Coronary artery (tissue), 2 donors: ENCODE results near the gene CTDSP2.
A peak's percentile ranks its signal among the peaks of the same experiment; 100 is the strongest.
"Not testable (repeated sequence)": the region's sequence is repeated elsewhere in the genome, so short reads cannot be mapped to it uniquely, and the experiment has no call there.

Experiments
- DNase-seq: peaks from one replicate; pipeline ENCODE4 v3.0.0-alpha.2; 2017; ENCODE audit warnings: low spot score
- H3K27ac ChIP-seq, 2 donors: fragments of 200-600 bp; sonication (generic); one replicate each; pipeline ENCODE4 v1.5.1; 2016 to 2019
- H3K4me3 ChIP-seq: fragments of 200-600 bp; sonication (generic); 2 replicates; pipeline ENCODE4 v1.5.1; 2016; ENCODE audit warnings: mild to moderate bottlenecking, moderate library complexity
- CTCF ChIP-seq: fragments of 200-600 bp; sonication (generic); IDR thresholded peaks from one replicate; pipeline ENCODE4 v1.5.1; 2019; ENCODE audit warnings: antibody characterized with exemption

The CTDSP2 gene

DNA sequence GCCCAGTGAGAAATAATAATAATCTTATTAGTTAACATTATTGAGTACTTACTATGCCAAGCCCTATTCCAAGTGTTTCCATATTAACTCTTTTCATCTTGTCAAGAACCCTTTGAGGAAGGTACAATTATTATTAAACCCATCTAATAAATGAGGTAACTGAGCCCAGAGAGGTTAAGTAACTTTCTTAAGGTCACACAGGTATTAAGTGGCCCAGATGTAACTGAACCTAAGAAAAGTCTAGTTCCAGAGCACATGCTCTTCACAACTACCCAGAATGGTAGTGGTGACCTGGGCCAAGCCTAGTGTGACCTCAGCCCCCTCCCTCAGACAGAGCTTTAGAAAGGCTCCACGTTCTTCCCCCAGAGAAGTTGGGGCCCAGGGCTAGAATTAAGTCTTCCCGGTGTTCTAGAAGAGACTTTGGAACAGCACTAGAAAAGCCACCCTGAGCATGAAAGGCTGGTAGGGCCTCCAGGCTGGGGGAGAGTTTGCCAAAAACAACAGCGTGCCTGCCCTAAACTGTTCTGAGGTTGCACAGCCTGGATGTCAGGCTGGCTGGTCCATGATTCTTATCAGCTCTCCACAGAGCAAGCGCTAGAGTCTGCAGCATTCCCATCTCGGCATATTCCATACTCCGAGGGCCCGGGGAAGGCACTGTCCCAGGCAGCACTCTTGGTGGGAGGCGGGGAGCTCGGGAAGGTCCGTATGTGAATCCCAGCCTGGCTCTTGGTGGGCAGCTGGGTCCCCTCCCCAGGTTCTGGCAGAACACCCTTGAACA is 41.3 kb upstream of the CTDSP2 start:
- peak; percentile 90 for DNase-seq
- no peak for TF ChIP-seq CTCF
- peak overlapping the region; percentile 63 for H3K4me3 ChIP-seq
- H3K27ac ChIP-seq, result peak overlapping the region; percentile 94 to 96

- H3K27ac ChIP-seq, result peak overlapping the region; percentile 94 to 96
- H3K4me3 ChIP-seq, DNase-seq: not testable (repeated sequence)
Measured at GRCh38 chr12:57886964-57887363, 40.4 kb upstream of the CTDSP2 start.

- no peak overlapping the region for H3K4me3 ChIP-seq
- no peak for TF ChIP-seq CTCF
- DNase-seq, result no peak
- peak overlapping the region; percentile 94 to 96 for H3K27ac ChIP-seq
Measured at GRCh38 chr12:57886542-57886941, 40.0 kb upstream of the CTDSP2 start.

DNA sequence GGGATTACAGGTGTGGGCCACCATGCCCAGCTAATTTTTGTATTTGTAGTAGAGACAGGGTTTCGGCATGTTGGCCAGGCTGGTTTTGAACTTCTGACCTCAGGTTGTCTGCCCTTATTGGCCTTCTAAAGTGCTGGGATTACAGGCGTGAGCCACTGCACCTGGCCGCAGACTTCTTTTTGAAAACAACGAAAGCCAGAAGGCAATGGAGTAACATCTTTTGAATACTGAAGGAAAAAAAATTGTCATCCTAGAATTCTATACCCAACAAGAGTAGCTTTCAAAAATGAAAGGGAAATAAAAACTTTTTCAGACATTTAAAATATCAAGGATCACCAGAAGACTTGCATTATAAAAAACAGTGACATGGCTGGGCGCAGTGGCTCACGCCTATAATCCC is 38.7 kb upstream of the CTDSP2 start:
- Histone ChIP-seq H3K27ac (no peak overlapping the region), H3K4me3 (no peak overlapping the region)
- no peak for TF ChIP-seq CTCF
- DNase-seq, result no peak

GRCh38 chr12:57883700-57884099 is 37.2 kb upstream of the CTDSP2 start:
- no peak for DNase-seq
- no peak overlapping the region for H3K4me3 ChIP-seq
- H3K27ac ChIP-seq, result no peak overlapping the region
- TF ChIP-seq CTCF, result no peak

DNA sequence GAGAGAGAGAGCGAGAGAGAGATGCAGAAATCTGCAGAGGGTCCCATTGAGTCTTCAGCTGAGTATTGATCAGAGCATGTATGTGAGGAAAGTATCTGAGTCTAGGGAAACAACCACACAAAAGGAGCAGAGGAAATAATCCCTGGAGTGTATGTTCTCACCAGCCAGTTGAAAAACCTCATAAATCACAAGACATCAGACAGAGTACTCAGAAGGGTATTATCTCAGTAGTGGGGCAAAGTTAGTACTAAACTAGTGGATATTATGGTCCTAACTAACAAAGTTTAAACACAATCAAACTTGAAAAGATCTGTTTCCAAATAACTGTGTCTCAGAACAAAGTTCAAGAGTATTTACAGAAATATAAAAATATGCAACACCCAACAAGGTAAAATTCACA is 36.5 kb upstream of the CTDSP2 start:
- DNase-seq, result no peak
- TF ChIP-seq CTCF, result no peak
- Histone ChIP-seq H3K4me3 (no peak overlapping the region), H3K27ac (no peak overlapping the region)

- no peak for DNase-seq
- H3K27ac ChIP-seq, result no peak overlapping the region
- TF ChIP-seq CTCF, result no peak
- H3K4me3 ChIP-seq, result no peak overlapping the region
Measured at GRCh38 chr12:57882575-57882974, 36.0 kb upstream of the CTDSP2 start.
